ENCODE results near the gene GJA3. TPM values are rescaled to one million over a fixed set of nuclear protein-coding genes. Genes with fewer than 3 reads are reported as not detected.

Gene GJA3
- total and polyA plus RNA-seq, 2 of the 8 experiments (the other 6 are each of a cell fraction or from before 2014, with no cell fraction given), result 0.12 to 0.60 TPM

DNA sequence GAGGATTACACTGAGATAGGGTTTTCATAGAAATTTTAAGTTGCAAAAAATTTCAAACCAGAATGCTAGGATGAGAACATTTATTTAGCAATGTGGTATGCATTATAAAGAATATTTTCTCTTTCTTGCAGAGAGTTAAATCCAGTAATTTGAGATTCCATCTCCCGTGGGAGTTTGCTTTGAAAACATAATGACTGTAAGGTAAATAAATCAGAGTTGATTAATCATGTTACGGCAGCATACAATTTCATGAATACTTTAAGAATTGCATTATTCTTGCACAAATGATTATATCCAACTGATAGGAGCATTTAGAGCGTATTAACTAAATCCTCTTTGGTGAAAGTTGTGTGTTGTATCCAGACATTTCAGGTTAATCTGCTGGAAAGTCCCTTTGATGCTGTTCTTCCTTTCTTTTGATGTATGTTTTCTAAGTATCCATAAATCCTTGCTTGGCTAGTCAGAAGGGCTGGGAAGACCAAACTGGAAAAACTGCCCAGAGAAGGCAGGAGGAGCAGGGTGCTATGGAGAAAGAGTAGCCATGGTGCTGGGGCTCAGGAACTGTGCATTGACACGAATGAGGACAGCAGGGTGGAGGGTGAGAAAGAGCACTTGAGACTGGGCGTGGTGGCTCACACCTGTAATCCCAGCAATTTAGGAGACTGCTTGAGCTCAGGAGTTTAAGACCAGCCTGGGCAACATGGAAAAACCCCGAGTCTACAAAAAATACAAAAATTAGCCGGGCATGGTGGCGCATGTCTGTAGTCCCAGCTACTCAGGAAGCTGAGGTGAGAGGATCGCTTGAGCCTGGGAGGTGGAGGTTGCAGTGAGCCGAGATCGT, 4.8 kb upstream of the GJA3 start:
- Histone ChIP-seq H3K9me3 (ENCODE audit: insufficient read depth in 2 of 2, low read depth in 1 of 2, low read length in 1 of 2) (no peaks in the 10 kb centered on the region), H2AFZ (ENCODE audit: low read length) (no peak overlapping the region), H2BK15ac (ENCODE audit: low read length) (no peak overlapping the region), H3K79me1 (ENCODE audit: low read depth, low read length) (no peaks in the 10 kb centered on the region), H3K23me2 (ENCODE audit: low read depth, low read length) (peaks cover 3% of the 10 kb centered on the region; the same call in 1 of the 2 replicates), H4K20me1 (replicated peaks in 1 of 2; ENCODE audit: control insufficient read depth in 1 of 2, insufficient read depth in 2 of 2, low read length in 2 of 2) (no peaks in the 10 kb centered on the region), H3K23ac (ENCODE audit: insufficient read length) (no peak overlapping the region), H2BK120ac (replicated peaks; ENCODE audit: low read depth, low read length) (no peak overlapping the region), H3K27me3 (replicated peaks in 1 of 4; ENCODE audit: control insufficient read depth in 3 of 4, extremely low read depth in 1 of 4, insufficient read depth in 3 of 4, low read length in 3 of 4) (peaks cover 12 to 19% (median 16%) of the 10 kb centered on the region in 4 experiments), H2BK20ac (ENCODE audit: low read length) (no peak overlapping the region), H3K27ac (ENCODE audit: low read depth, low read length) (no peak overlapping the region), H2BK5ac (ENCODE audit: low read depth, low read length) (no peak overlapping the region), H3K4me1 (replicated peaks in 1 of 4; ENCODE audit: control insufficient read depth in 3 of 4, insufficient read depth in 4 of 4, low read length in 3 of 4) (no peaks in the 10 kb centered on the region), H3K18ac (ENCODE audit: extremely low read depth, low read length) (no peak overlapping the region), H3K4me3 (ENCODE audit: extremely low read depth in 1 of 4, insufficient read depth in 2 of 4, low read depth in 3 of 4, low read length in 4 of 4) (no peak overlapping the region), H4K8ac (ENCODE audit: extremely low read depth, insufficient read depth, low read length) (no peak overlapping the region), H3K36me3 (ENCODE audit: control insufficient read depth in 2 of 4, insufficient read depth in 4 of 4, low read length in 3 of 4) (peaks cover 0 to 7% (median 0%) of the 10 kb centered on the region in 4 experiments; a peak in 1 of 8 replicates), H3K4ac (replicated peaks; ENCODE audit: insufficient read length, low read depth, low read length) (no peak overlapping the region), H3K56ac (replicated peaks; ENCODE audit: insufficient read length, low read depth, low read length) (no peak overlapping the region), H2BK12ac (ENCODE audit: low read depth, low read length) (no peak overlapping the region), H3K9ac (replicated peaks in 1 of 4; ENCODE audit: extremely low read depth in 1 of 4, low read depth in 3 of 4, low read length in 3 of 4) (no peak overlapping the region), H4K5ac (ENCODE audit: insufficient read length, low read depth, low read length) (no peak overlapping the region), H3K4me2 (ENCODE audit: insufficient read depth in 1 of 2, low read depth in 2 of 2, low read length in 2 of 2) (no peak overlapping the region), H2AK5ac (ENCODE audit: low read depth, low read length) (no peak overlapping the region), H3K14ac (ENCODE audit: insufficient read length) (no peak overlapping the region), H4K91ac (replicated peaks; ENCODE audit: insufficient read length, low read length) (no peak overlapping the region), H3K79me2 (ENCODE audit: control insufficient read depth in 1 of 2, insufficient read depth in 2 of 2, low read length in 2 of 2) (no peaks in the 10 kb centered on the region)
- TF ChIP-seq SUZ12 (IDR thresholded peaks at IDR 0.05; ENCODE audit: low read length), result no peak
- CTCF ChIA-PET (ENCODE audit: partially characterized antibody), result no interaction called here
- WGBS, 2 experiments (ENCODE audit: extremely low coverage in 1 of 2, insufficient coverage in 1 of 2, insufficient read length in 1 of 2, insufficient replicate concordance in 2 of 2, low coverage in 1 of 2, low lambda C conversion rate in 2 of 2, missing lambda C conversion rate in 1 of 2), result 83% methylated on average over 11 of the region's 11 CpGs; no CpG with 5 or more reads in 1 of the 2 experiments
- POLR2A ChIA-PET (ENCODE audit: partially characterized antibody), result no interaction called here
- DNase-seq (ENCODE audit: low read depth in 1 of 2, low spot score in 2 of 2), result no peak
- no peak for FAIRE-seq
